Measurements from ENCODE around the gene TNNT3. TPM values are rescaled to one million over a fixed set of nuclear protein-coding genes. Genes with fewer than 3 reads are reported as not detected.

Gene TNNT3
- total RNA-seq, 1 experiment from 2014 or later, result not detected

DNA sequence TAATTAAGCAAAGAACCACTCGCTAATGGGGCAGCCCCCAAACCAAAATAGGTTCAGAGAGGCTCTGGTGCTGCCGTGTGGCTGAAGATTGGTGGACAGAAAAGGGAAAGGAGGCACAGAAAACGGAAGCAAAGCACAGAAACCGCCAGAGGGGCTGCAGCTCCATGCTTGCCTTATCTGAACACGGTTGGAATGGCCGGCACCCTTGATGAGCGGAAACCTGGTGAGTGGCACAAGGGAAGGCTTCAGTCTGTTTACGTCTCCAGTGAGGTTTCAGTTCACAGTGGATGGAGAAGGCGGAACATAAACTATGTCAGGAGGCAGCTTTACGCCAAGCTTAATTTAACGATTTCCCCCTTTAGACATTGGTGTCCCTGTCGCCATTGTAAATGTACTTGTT lies 22.6 kb upstream of the TNNT3 start:
- DNase-seq (ENCODE audit: low read depth), result no peak

GRCh38 chr11:1899090-1899489 lies 20.4 kb upstream of the TNNT3 start:
- DNase-seq (ENCODE audit: low read depth), result no peak

GRCh38 chr11:1899686-1900085 lies 19.8 kb upstream of the TNNT3 start:
- DNase-seq (ENCODE audit: low read depth), result no peak

- no peak for DNase-seq (ENCODE audit: low read depth)
Observed at GRCh38 chr11:1906181-1906580, 13.3 kb upstream of the TNNT3 start.

- no peak for DNase-seq (ENCODE audit: low read depth)
Observed at GRCh38 chr11:1906611-1907423, 12.7 kb upstream of the TNNT3 start.

DNA sequence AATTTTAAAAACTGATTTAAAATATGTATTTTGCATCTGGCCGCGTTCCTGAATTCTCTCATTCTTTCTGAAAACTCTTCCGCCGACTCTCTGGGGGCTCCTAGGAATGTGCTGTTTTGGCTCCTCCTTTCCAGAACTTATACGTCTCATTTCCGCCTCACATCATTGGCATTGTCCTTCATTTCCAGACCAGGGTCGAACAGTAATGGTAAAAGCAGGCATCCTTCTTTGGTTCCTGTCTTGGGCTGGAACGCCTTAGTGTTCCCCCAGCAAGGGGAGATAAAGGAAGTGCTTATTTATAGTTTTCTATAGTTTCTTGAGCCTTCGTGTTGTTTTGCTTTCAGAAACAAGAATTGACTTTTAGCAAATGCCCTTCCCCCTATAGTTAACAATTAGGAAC lies 10.9 kb upstream of the TNNT3 start:
- no peak for DNase-seq (ENCODE audit: low read depth)

GRCh38 chr11:1909524-1909923 lies 10.0 kb upstream of the TNNT3 start:
- no peak for DNase-seq (ENCODE audit: low read depth)

- no peak for DNase-seq (ENCODE audit: low read depth)
Observed at GRCh38 chr11:1912289-1912878, 7.1 kb upstream of the TNNT3 start.

- DNase-seq (ENCODE audit: low read depth), result no peak
Observed at GRCh38 chr11:1913271-1914060, 6.0 kb upstream of the TNNT3 start.

- no peak for DNase-seq (ENCODE audit: low read depth)
Observed at GRCh38 chr11:1915795-1916131, 3.7 kb upstream of the TNNT3 start.

GRCh38 chr11:1916132-1916985 lies 3.1 kb upstream of the TNNT3 start:
- no peak for DNase-seq (ENCODE audit: low read depth)

GRCh38 chr11:1916986-1917522 lies 2.4 kb upstream of the TNNT3 start:
- no peak for DNase-seq (ENCODE audit: low read depth)

DNA sequence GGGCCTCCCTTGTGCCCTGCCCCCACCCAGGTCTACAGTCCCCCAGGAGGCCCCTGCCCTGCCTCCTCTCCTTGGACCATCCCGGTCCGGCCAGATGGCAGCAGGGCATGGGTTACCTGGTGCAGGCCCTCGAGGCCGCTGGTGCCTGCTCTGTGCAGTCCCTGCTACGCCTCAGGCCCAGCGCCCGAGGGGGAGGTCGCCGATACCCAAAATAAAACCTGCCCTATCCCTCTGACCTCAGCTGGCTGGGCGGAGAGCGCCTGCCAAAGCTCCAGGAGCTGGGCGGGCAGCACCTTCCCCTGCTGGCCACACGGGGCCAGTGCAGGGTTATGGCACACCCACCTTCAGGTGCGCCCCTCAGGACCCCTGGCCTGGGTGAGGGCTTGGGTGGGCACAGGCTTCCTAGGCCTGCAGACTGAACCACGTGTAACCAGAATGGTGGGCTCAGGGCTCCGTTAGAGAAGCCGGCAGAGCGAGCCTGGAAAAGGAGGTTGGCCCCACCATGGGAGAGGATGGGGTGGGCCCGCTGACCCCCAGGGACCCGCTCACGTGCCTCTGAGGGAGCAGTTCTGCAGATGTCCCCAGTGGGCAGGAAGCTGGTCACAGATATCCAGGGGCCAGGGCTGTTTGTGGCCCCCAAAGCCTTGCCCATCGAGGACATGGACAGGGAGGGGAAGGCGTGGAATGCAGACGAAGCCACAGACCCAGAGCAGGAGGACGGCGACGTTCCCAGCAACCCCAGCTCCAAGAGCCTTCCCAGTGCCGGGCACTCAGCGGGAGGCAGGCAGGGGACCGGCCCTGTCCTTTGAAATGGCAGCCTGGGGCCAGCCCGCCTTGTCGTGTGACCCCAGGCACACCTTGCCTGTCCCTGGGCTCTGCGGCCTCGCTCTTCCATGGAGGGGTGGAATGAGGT lies 1.7 kb upstream of the TNNT3 start:
- DNase-seq (ENCODE audit: low read depth), result no peak

- DNase-seq (ENCODE audit: low read depth), result no peak
Observed at GRCh38 chr11:1918436-1919315, 827 bp upstream of the TNNT3 start.

- no peak for DNase-seq (ENCODE audit: low read depth)
Observed at GRCh38 chr11:1920128-1920908, 815 bp downstream of the TNNT3 start.

DNA sequence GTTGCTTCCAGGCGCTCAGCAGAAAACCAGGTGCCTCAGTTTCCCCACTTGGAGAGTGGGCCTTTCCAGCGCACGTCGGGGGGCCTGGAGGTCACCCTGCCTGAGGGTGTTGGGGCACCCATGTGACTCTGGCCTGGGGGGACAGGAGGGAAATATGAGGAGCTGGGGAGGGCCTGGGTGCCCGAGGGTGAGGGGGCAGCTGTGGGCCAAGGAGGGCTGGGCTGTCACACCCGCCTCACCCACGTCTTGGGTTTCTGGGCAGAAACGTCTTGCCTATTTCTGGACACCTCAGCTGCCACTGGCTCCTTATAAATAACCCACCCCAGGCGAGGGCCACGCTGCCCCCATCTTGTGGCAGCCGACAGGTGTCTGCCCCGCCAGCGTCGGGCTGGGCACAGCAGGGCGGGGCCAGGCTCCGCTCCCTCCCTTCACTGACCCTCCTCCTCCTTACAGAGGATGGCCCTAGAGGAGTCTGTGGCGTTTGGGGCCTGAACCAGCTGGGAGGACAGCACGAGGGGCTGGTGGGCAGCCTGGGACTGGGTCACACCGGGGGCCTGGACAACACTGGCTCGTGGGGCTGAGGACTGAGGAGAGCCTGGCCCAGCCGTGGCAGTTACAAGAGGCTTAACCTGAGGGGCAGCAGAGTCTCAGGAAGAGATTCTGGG lies 1.5 kb downstream of the TNNT3 start:
- no peak for DNase-seq (ENCODE audit: low read depth)

- no peak for DNase-seq (ENCODE audit: low read depth)
Observed at GRCh38 chr11:1921574-1922141, 2.2 kb downstream of the TNNT3 start.
